Activated CD8-positive, alpha-beta T cell treated with anti-CD3 and anti-CD28 coated beads, Interleukin-2, amount 10 ng/mL, durations not matched to agents 7 days and 5 days (primary cell): Measurements from ENCODE around the gene PDS5A. TPM values are rescaled to one million over a fixed set of nuclear protein-coding genes. Genes with fewer than 3 reads are reported as not detected.
"Not testable (repeated sequence)": the region's sequence is repeated elsewhere in the genome, so short reads cannot be mapped to it uniquely, and the experiment has no call there.

Experiments
- ATAC-seq: fragments of 150-1000 bp; cut with Tn5 transposase; one replicate; pipeline ENCODE4 v1.10.0; 2021; ENCODE audit warnings: moderate library complexity
- CTCF ChIA-PET: fragments of 350-600 bp; sonication (Branson Sonifier 250); formaldehyde crosslinking; loops from one replicate; lab custom pipeline; 2021; ENCODE audit warnings: antibody characterized with exemption; lab: Charles Lee
- POLR2A ChIA-PET: fragments of 350-600 bp; sonication (Branson Sonifier 250); formaldehyde crosslinking; loops from one replicate; lab custom pipeline; 2021; ENCODE audit warnings: antibody characterized with exemption; lab: Charles Lee
- DNase-seq: peaks from one replicate; pipeline ENCODE4 v3.0.0-alpha.2; 2020
- H3K27ac Mint-ChIP-seq: one replicate; pipeline ENCODE4 v1.8.0; 2021; ENCODE audit warnings: mild to moderate bottlenecking, mixed read lengths
- H3K27me3 Mint-ChIP-seq: one replicate; pipeline ENCODE4 v1.8.0; 2021; ENCODE audit warnings: low read depth, mixed read lengths
- H3K36me3 Mint-ChIP-seq: one replicate; pipeline ENCODE4 v1.8.0; 2021; ENCODE audit warnings: low read depth, mixed read lengths
- H3K4me1 Mint-ChIP-seq: one replicate; pipeline ENCODE4 v1.8.0; 2021; ENCODE audit warnings: low read depth, mixed read lengths
- H3K4me3 Mint-ChIP-seq: one replicate; pipeline ENCODE4 v1.8.0; 2021; ENCODE audit warnings: mild to moderate bottlenecking, mixed read lengths
- H3K9me3 Mint-ChIP-seq: one replicate; pipeline ENCODE4 v1.8.0; 2022; ENCODE audit warnings: mixed read lengths; ENCODE audit not compliant: insufficient read depth
- total RNA-seq, 2 experiments: library from RNA; stranded (reverse); gene quantifications; one replicate each; pipeline ENCODE4 v1.2.3, GENCODE V29; 2021

PDS5A gene
- total RNA-seq, 2 experiments from 2014 or later, result 120 to 126 TPM

DNA sequence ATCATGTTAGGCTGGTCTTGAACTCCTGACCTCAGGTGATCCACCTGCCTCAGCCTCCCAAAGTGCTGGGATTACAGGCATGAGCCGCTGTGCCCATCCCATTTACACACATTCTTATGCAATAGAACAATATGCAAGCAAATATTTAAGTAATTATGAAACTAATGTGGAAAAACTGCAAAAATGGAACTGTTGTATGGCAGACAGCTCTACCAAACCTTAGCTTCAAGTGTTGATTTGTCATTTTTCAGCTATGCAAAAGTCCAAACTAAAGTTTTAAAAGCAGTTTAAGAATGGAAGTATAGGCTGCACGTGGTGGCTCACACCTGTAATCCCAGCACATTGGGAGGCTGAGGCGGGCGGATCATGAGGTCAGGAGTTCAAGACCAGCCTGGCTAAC lies 11.7 kb upstream of the PDS5A start:
- H3K27ac Mint-ChIP-seq, DNase-seq, H3K27me3 Mint-ChIP-seq, H3K4me3 Mint-ChIP-seq, H3K9me3 Mint-ChIP-seq, POLR2A ChIA-PET, ATAC-seq, H3K4me1 Mint-ChIP-seq, CTCF ChIA-PET, H3K36me3 Mint-ChIP-seq: not testable (repeated sequence)

DNA sequence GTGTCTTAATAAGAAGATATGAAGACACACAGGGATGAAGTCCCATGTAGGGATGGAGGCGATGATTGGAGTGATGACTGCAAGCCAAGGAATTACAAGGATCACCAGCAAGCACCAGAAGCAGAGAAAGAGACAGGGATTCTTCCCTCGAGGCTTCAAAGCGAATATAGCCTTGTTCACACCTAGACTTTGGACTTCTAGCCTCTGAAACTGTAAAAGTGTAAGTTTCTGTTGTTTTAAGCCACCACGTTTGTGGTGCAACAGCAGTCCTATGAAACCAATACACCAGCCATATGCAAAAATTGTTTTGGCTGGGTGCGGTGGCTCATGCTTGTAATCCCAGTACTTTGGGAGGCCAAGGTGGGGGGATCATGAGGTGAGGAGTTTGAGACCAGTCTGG lies 9.8 kb upstream of the PDS5A start:
- Mint-ChIP-seq H3K27ac (no peak overlapping the region), H3K4me3 (no peak overlapping the region), H3K9me3 (no peaks in the 10 kb centered on the region), H3K27me3 (no peaks in the 10 kb centered on the region), H3K4me1 (no peaks in the 10 kb centered on the region), H3K36me3 (no peaks in the 10 kb centered on the region)
- ATAC-seq (no peak), DNase-seq (no peak)
- CTCF ChIA-PET, result interaction anchor here (1.4 kb wide), 1 partner anchor 9 kb away, joined by 3 read pairs; no protein-coding TSS in a partner anchor
- POLR2A ChIA-PET, result no interaction called here

DNA sequence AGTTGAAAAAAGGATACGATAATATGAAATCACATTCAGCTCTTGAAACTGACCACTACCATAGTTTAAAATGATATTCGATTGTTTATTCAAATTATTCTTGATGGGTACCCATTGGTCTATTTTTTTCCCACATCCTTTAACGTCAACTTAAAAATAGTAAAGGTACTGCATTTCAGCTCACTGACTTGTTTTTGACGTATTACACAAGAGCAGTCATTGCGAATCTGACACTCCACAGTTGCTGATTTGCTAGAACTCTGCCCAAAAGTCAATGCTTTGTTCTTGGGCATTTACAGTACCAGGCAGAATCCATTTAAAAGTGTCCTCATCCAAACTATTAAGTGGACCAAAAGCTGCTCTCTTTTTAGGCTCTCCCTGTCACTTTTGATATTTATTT lies 1.2 kb upstream of the PDS5A start:
- peak overlapping the region; percentile 31 for H3K4me3 Mint-ChIP-seq
- DNase-seq, result no peak
- no peak for ATAC-seq

DNA sequence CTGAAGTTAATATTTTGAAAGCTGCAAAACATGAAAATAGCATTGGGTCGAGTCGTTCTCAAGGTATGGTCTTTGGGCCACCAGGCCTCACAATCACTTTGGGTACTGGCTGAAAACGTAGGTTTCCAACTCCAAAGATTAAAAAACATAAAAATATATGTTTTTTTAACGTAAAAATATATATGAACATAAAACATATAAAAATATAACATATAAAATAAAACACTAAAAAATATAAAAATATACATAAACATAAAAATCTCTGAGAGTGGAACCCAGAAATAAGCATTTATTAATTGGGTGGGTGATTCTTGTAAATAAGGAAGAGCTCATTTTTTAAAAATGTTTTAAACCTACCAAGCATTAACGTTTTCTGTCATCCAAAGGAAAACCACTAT lies 666 bp upstream of the PDS5A start:
- Mint-ChIP-seq H3K36me3 (peaks cover 26% of the 10 kb centered on the region), H3K27ac (peak overlapping the region; percentile 90), H3K9me3 (no peaks in the 10 kb centered on the region), H3K4me3 (peak overlapping the region; percentile 82), H3K27me3 (no peaks in the 10 kb centered on the region), H3K4me1 (peaks cover 36% of the 10 kb centered on the region)
- ChIA-PET POLR2A (interaction anchor here (0.6 to 1.4 kb wide), 7 partner anchors 15 to 340 kb away, joined by 3 to 8 read pairs (median 3); partner anchors contain the start of genes N4BP2 and UBE2K), CTCF (interaction anchor here (0.7 to 1.7 kb wide), 20 partner anchors 8 to 512 kb away, joined by 3 to 9 read pairs (median 4); partner anchors contain the start of gene N4BP2)
- DNase-seq (no peak), ATAC-seq (no peak)

More for the DNA sequence above, 1.2 kb upstream of the PDS5A start:
- Mint-ChIP-seq H3K27ac (no peak overlapping the region), H3K9me3 (no peaks in the 10 kb centered on the region), H3K27me3 (no peaks in the 10 kb centered on the region), H3K4me1 (peaks cover 31% of the 10 kb centered on the region), H3K36me3 (peaks cover 21% of the 10 kb centered on the region)
- CTCF ChIA-PET, result interaction anchor here (1.0 to 1.7 kb wide), 8 partner anchors 16 to 509 kb away, joined by 3 to 9 read pairs (median 5); partner anchors contain the start of genes N4BP2 and UBE2K
- POLR2A ChIA-PET, result interaction anchor here (0.6 to 1.1 kb wide), 4 partner anchors 14 to 455 kb away, joined by 3 to 8 read pairs (median 4); partner anchors contain the start of gene N4BP2

DNA sequence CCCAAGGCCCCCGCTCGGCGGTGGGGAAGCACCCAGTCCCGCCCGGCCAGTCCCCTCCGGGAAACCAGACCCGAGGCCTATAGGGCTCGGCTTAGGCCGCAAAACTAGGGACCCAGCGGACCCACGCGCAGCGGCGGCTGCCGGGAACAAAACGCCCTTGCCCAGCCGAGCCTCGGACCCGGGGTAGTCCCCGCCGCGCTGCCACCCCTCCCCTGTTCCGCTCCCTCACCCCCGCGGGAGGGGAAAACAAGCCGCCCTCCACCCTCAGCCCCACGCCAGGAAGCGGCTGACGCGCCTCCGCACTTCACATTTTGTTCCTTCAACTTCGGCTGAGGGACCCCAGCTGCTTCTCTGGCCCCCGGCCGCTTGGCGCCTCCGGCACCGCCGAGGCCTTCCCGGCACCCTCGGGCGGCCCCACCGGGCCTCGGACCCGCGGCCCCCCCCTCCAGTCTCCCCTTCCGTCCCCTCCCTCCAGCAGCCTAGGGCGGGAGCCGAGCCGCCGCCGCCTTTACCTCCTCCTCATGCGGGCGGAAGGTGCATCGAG lies 694 bp downstream of the PDS5A start:
- no peaks in the 10 kb centered on the region for H3K27me3 Mint-ChIP-seq
- DNase-seq, result no peak
- ChIA-PET POLR2A (interaction anchor here (1.0 kb wide), 1 partner anchor 79 kb away, joined by 3 read pairs; no protein-coding TSS in a partner anchor), CTCF (no interaction called here)
- peak overlapping the region; percentile 86 for H3K27ac Mint-ChIP-seq
- H3K9me3 Mint-ChIP-seq, result no peaks in the 10 kb centered on the region
- peaks cover 42% of the 10 kb centered on the region for H3K4me1 Mint-ChIP-seq
- peak overlapping the region; percentile 94 for H3K4me3 Mint-ChIP-seq
- peaks cover 31% of the 10 kb centered on the region for H3K36me3 Mint-ChIP-seq
- ATAC-seq, result peak; percentile 18

DNA sequence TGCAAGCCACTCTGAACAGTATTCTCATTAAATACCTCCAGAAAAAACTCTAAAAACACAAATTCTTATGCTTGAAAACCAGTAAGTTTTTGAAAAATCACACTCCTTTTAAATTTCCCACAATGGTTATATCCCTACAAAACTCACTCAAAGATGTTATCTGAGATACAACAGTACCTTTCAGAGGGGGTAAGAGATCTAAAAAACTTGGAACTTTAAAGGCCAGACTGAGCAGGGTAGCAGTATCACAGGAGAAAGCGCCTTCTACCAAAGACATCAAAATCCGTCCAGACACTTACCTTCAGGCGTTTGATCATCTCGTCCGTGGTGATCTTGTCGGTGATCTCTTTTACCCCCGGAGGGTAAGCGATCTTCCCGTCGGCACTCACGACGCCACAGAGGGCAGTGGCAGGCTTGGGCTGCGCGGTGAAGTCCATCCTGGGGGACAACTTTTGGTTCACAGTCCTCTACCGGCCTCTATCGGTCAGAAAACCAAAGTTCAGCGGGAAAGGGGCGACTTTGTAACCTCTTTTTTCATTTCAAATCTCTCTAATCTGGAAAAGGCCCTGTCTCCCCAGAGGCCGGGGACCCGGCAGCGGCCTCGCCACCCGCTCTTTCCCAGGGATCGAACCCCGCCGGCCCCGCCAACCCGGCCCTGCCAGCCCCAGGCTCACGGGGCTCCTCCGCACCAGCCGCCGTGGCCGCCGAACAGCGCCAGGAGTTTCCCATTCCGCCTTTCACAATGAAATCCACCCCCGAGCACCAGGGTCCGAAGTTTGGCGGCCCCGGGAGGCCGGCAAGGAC lies 1.4 kb downstream of the PDS5A start:
- ChIA-PET POLR2A (interaction anchor here (0.8 to 1.0 kb wide), 2 partner anchors 80 to 283 kb away, joined by 3 to 4 read pairs; no protein-coding TSS in a partner anchor), CTCF (interaction anchor here (0.7 to 2.7 kb wide), 10 partner anchors 11 to 510 kb away, joined by 3 to 21 read pairs (median 4); partner anchors contain the start of gene UBE2K)
- DNase-seq, result peak; percentile 79
- Mint-ChIP-seq H3K27me3 (no peaks in the 10 kb centered on the region), H3K9me3 (no peaks in the 10 kb centered on the region), H3K4me3 (peak overlapping the region; percentile 94), H3K27ac (peak overlapping the region; percentile 86), H3K36me3 (peaks cover 31% of the 10 kb centered on the region), H3K4me1 (peaks cover 45% of the 10 kb centered on the region)
- ATAC-seq, result peak; percentile 32

DNA sequence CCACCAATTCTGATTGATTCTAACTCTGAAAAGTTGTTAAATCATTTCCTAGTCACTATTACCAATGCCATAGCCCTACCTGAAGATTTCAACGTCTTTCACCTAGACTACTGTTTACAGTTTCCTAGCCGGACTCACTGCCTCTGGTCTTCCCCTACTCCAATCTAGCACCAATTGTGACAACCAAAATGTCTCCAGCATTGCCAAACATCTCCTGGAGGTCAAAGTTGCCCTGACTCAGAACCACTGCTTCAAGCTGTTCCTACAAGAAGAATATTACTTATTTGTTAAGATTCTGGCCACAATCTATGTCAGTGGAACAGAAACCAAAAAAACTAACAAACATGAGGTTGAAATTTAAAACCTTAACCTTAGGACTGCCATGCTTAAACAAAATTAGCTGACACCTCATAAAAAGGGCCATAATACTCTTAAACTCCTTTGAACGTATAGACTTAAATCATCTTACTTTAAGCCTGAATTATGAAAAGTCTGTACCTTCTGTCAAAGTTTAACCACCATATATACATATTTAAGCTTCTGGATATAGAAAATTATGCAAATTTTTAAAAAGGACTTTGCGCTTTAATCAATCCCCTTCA lies 2.1 kb downstream of the PDS5A start:
- ATAC-seq, result no peak
- no peaks in the 10 kb centered on the region for H3K9me3 Mint-ChIP-seq
- H3K4me1 Mint-ChIP-seq, result peaks cover 52% of the 10 kb centered on the region
- peak overlapping the region; percentile 94 for H3K4me3 Mint-ChIP-seq
- peaks cover 36% of the 10 kb centered on the region for H3K36me3 Mint-ChIP-seq
- ChIA-PET CTCF (interaction anchor here (0.7 to 2.7 kb wide), 11 partner anchors 10 to 509 kb away, joined by 3 to 21 read pairs (median 4); partner anchors contain the start of genes SMIM14 and UBE2K), POLR2A (interaction anchor here (0.8 kb wide), 1 partner anchor 282 kb away, joined by 4 read pairs; no protein-coding TSS in a partner anchor)
- DNase-seq, result no peak
- no peaks in the 10 kb centered on the region for H3K27me3 Mint-ChIP-seq
- peak overlapping the region; percentile 8 for H3K27ac Mint-ChIP-seq

DNA sequence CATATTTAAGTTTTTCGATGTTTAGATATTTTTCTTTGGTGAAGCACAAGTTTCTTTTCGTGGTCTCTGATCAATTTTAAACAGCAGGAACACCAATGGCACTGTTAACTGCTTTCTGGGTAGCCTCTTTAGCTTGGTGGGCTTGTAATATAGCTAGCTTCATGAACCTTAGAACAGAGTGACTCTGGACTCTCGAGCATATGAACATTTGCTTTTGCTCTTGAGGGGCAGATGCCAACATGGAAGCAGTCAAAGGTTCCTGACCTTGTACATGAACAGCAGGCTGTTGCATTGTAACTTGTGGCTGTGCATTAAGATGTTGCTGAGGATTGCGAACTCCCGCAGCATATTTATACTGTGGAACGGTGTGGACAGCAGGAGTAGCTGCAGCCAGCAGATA lies 4.7 kb downstream of the PDS5A start:
- not testable (repeated sequence) for DNase-seq, H3K27me3 Mint-ChIP-seq, H3K9me3 Mint-ChIP-seq, H3K4me3 Mint-ChIP-seq, ATAC-seq
- ChIA-PET CTCF (interaction anchor here (1.9 kb wide), 1 partner anchor 8 kb away, joined by 8 read pairs; no protein-coding TSS in a partner anchor), POLR2A (interaction anchor here (1.2 kb wide), 1 partner anchor 275 kb away, joined by 4 read pairs; the partner anchor contains the start of gene UBE2K)
- peaks cover 53% of the 10 kb centered on the region for H3K4me1 Mint-ChIP-seq
- peak overlapping the region; percentile 73 for H3K27ac Mint-ChIP-seq
- peaks cover 48% of the 10 kb centered on the region for H3K36me3 Mint-ChIP-seq

DNA sequence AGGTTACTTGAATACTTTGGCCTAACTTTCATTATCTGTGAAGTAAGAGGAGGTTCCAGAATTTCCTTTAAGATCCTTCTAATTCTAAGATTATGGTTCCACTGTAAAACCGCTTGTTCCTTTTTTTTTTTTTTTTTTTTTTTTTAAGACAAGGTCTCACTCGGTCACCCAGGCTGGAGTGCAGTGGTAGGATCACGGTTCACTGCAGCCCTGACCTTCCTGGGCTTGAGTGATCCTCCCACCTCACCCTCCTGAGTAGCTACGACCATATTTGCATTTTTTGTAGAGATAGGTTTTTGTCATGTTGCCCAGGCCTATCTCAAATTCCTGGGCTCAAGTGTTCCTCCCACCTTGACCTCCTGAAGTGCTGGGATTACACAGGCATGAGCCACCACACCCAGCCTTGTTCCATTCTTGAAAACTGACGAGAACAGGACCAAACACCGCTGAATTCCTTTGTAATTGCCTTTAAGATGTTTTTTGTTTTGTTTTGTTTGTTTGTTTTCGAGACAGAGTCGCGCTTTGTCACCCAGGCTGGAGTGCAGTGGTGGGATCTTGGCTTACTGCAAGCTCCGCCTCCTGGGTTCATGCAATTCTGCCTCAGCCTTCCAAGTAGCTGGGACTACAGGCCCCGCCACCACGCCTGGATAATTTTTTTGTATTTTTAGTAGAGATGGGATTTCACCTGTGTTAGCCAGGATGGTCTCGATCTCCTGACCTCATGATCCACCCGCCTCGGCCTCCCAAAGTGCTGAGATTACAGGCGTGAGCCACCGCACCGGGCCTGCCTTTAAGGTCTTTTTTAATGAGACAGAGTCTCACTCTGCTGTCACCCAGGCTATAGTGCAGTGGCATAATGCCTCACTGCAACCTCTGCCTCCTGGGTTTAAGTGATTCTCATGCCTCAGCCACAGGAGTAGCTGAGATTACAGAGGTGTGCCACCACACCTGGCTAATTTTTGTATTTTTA lies 6.8 kb downstream of the PDS5A start:
- Mint-ChIP-seq H3K4me3 (no peak overlapping the region), H3K36me3 (peaks cover 51% of the 10 kb centered on the region), H3K27me3 (no peaks in the 10 kb centered on the region), H3K27ac (peak overlapping the region; percentile 43), H3K9me3 (no peaks in the 10 kb centered on the region), H3K4me1 (peaks cover 47% of the 10 kb centered on the region)
- DNase-seq (no peak), ATAC-seq (no peak)
- POLR2A ChIA-PET, result no interaction called here
- CTCF ChIA-PET, result interaction anchor here (1.0 to 1.2 kb wide), 3 partner anchors 10 to 502 kb away, joined by 3 to 4 read pairs (median 3); partner anchors contain the start of gene UBE2K

DNA sequence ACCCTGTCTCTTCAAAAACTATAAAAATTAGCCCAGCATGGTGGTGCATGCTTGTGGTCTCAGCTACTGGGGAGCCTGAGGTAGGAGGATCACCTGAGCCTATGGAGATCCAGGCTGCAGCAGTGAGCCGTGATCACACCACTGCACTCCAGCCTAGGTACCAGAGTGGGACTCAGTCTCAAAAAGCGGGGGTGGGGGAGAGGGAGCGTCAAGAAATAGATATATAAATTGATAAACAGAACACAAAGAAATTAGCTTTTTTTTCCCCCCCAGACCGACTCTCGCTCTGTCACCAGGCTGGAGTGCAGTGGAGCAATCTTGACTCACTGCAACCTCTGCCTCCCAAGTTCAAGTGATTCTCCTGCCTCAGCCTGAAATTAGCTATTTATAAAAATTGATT lies 14.1 kb downstream of the PDS5A start:
- POLR2A ChIA-PET, result interaction anchor here (0.6 to 1.2 kb wide), 2 partner anchors 10 to 104 kb away, joined by 3 read pairs; no protein-coding TSS in a partner anchor
- peaks cover 7% of the 10 kb centered on the region for H3K4me1 Mint-ChIP-seq
- ATAC-seq (no peak), DNase-seq (no peak)
- no peak overlapping the region for H3K4me3 Mint-ChIP-seq
- H3K36me3 Mint-ChIP-seq, result peaks cover 42% of the 10 kb centered on the region
- no peak overlapping the region for H3K27ac Mint-ChIP-seq
- H3K27me3 Mint-ChIP-seq, result no peaks in the 10 kb centered on the region
- H3K9me3 Mint-ChIP-seq, result no peaks in the 10 kb centered on the region
- CTCF ChIA-PET, result interaction anchor here (0.7 to 1.4 kb wide), 2 partner anchors 10 to 15 kb away, joined by 3 to 6 read pairs; no protein-coding TSS in a partner anchor
